Glomerular visceral epithelial cell (primary cell): ENCODE results near the gene STK31.
"Not testable (repeated sequence)": the region's sequence is repeated elsewhere in the genome, so short reads cannot be mapped to it uniquely, and the experiment has no call there.

ENCODE experiments used
- DNase-seq: peaks from one replicate; pipeline ENCODE4 v3.0.0-alpha.2; 2016; ENCODE audit errors: extremely low spot score

Gene STK31

GRCh38 chr7:23710000-23710399 lies at the start of gene STK31:
Gene STK31 (plus strand): TSS chr7:23710219. CDS start chr7:23710286, 67 bp downstream.
- no peak for DNase-seq

GRCh38 chr7:23661385-23661784 lies 48.6 kb upstream of the STK31 start:
- DNase-seq = no peak

GRCh38 chr7:23662124-23662983 lies 47.7 kb upstream of the STK31 start:
- no peak for DNase-seq

- DNase-seq = no peak
These were observed 47.1 kb upstream of the STK31 start for GRCh38 chr7:23662984-23663313.

- DNase-seq = no peak
These were observed 45.9 kb upstream of the STK31 start for GRCh38 chr7:23664122-23664521.

- DNase-seq = no peak
These were observed 38.0 kb upstream of the STK31 start for GRCh38 chr7:23672033-23672432.

GRCh38 chr7:23679898-23680413 lies 30.1 kb upstream of the STK31 start, which contains the start of gene FAM221A:
Gene FAM221A (plus strand): TSS chr7:23680199. CDS start chr7:23680219, 20 bp downstream.
- DNase-seq = peak; percentile 85

GRCh38 chr7:23680414-23681405 lies 29.3 kb upstream of the STK31 start:
- peak; percentile 74 for DNase-seq

GRCh38 chr7:23684041-23684440 lies 26.0 kb upstream of the STK31 start:
- not testable (repeated sequence) for DNase-seq

GRCh38 chr7:23685731-23686130 lies 24.3 kb upstream of the STK31 start:
- DNase-seq = no peak

- no peak for DNase-seq
These were observed 23.0 kb upstream of the STK31 start for GRCh38 chr7:23687011-23687410.

- no peak for DNase-seq
These were observed 20.9 kb upstream of the STK31 start for GRCh38 chr7:23689165-23689564.

- DNase-seq = no peak
These were observed 18.7 kb upstream of the STK31 start for GRCh38 chr7:23691320-23691719.

- no peak for DNase-seq
These were observed 16.8 kb upstream of the STK31 start for GRCh38 chr7:23693224-23693623.

GRCh38 chr7:23696916-23697441 lies 13.0 kb upstream of the STK31 start:
- peak; percentile 50 for DNase-seq

- no peak for DNase-seq
These were observed 11.2 kb upstream of the STK31 start for GRCh38 chr7:23698822-23699221.

- no peak for DNase-seq
These were observed 10.0 kb upstream of the STK31 start for GRCh38 chr7:23700046-23700445.

GRCh38 chr7:23709081-23709750 lies 803 bp upstream of the STK31 start:
- DNase-seq = no peak

GRCh38 chr7:23712368-23713284 lies 2.6 kb downstream of the STK31 start:
- DNase-seq = peak; percentile 56
